SK-N-SH (cell line): Measurements from ENCODE around the gene PPME1. TPM values are rescaled to one million over a fixed set of nuclear protein-coding genes. Genes with fewer than 3 reads are reported as not detected.

ENCODE experiments used
- CTCF ChIA-PET: fragments of 300-600, 350-600 bp; formaldehyde crosslinking; extraction: SDS; loops from one replicate; lab custom pipeline; 2021; lab: Yijun Ruan, JAX
- POLR2A ChIA-PET: fragments of 350-600 bp; sonication (Branson Sonifier 250); formaldehyde crosslinking; extraction: SDS; loops from one replicate; lab custom pipeline; 2020; ENCODE audit warnings: antibody characterized with exemption, inconsistent platforms; lab: Yijun Ruan, JAX
- DNase-seq: peaks from one replicate; pipeline ENCODE4 v3.0.0; 2012
- H2AFZ ChIP-seq: fragments of 200-600 bp; sonication (generic); 2 replicates; pipeline ENCODE4 v1.8.1; 2016; ENCODE audit warnings: antibody characterized with exemption, mild to moderate bottlenecking, low read depth
- H3F3A ChIP-seq: fragments of 200-600 bp; sonication (generic); replicated peaks from 2 replicates; pipeline ENCODE3; 2016; ENCODE audit warnings: antibody characterized with exemption, mild to moderate bottlenecking; ENCODE audit not compliant: insufficient read depth
- H3K27ac ChIP-seq, 2 experiments: fragments of 200-500 bp in 1 of 2; fragments of 200-600 bp in 1 of 2; sonication (Bioruptor generic) in 1 of 2; sonication (generic), shearing (Covaris generic) in 1 of 2; 2 replicates each; pipeline versions ENCODE4 v1.5.1 to v1.6.1; 2014 to 2016; ENCODE audit warnings: low read depth in 2 of 2, inconsistent platforms in 1 of 2, low read length in 1 of 2, mild to moderate bottlenecking in 1 of 2, mixed read lengths in 1 of 2
- H3K27me3 ChIP-seq: fragments of 200-600 bp; sonication (generic), shearing (Covaris generic); 2 replicates; pipeline ENCODE4 v1.6.1; 2016; ENCODE audit warnings: mixed run types; ENCODE audit not compliant: insufficient read depth
- H3K36me3 ChIP-seq, 2 experiments: fragments of 200-500 bp in 1 of 2; fragments of 200-600 bp in 1 of 2; sonication (Bioruptor generic) in 1 of 2; sonication (generic) in 1 of 2; replicated peaks in 1 of 2; 2 replicates each; pipeline versions ENCODE3 to v1.5.1; 2014 to 2016; ENCODE audit warnings: low read length in 1 of 2, mild to moderate bottlenecking in 1 of 2; ENCODE audit not compliant: insufficient read depth in 2 of 2, control insufficient read depth in 1 of 2
- H3K4me1 ChIP-seq, 2 experiments: fragments of 200-500 bp in 1 of 2; fragments of 200-600 bp in 1 of 2; sonication (Bioruptor generic) in 1 of 2; sonication (generic), shearing (Covaris generic) in 1 of 2; 2 replicates each; pipeline versions ENCODE4 v1.5.1 to v1.6.1; 2014 to 2016; ENCODE audit warnings: low read depth in 1 of 2, low read length in 1 of 2, mixed run types in 1 of 2; ENCODE audit not compliant: insufficient read depth in 2 of 2, control insufficient read depth in 1 of 2
- H3K4me2 ChIP-seq: fragments of 200-600 bp; sonication (generic), shearing (Covaris generic); 2 replicates; pipeline ENCODE4 v1.6.1; 2017; ENCODE audit warnings: mixed run types
- H3K4me3 ChIP-seq, 2 experiments: fragments of 200-500 bp in 1 of 2; fragments of 200-600 bp in 1 of 2; sonication (Bioruptor generic) in 1 of 2; sonication (generic), shearing (Covaris generic) in 1 of 2; 2 replicates each; pipeline versions ENCODE4 v1.5.1 to v1.8.1; 2014 to 2016; ENCODE audit warnings: low read depth in 2 of 2, inconsistent platforms in 1 of 2, low read length in 1 of 2, mild to moderate bottlenecking in 1 of 2, mixed read lengths in 1 of 2, moderate library complexity in 1 of 2
- H3K79me2 ChIP-seq: fragments of 200-600 bp; sonication (generic); 2 replicates; pipeline ENCODE4 v1.8.1; 2017; ENCODE audit warnings: mild to moderate bottlenecking; ENCODE audit not compliant: insufficient read depth
- H3K9ac ChIP-seq: fragments of 200-600 bp; sonication (generic); 2 replicates; pipeline ENCODE4 v1.6.1; 2017; ENCODE audit warnings: mixed run types
- H3K9me2 ChIP-seq: fragments of 200-600 bp; sonication (generic); 2 replicates; pipeline ENCODE4 v1.6.1; 2017; ENCODE audit warnings: mixed run types
- H3K9me3 ChIP-seq: fragments of 200-600 bp; sonication (generic); 2 replicates; pipeline ENCODE4 v1.6.1; 2017; ENCODE audit warnings: mixed run types, mild to moderate bottlenecking, moderate library complexity
- H4K20me1 ChIP-seq: fragments of 200-600 bp; sonication (generic); 2 replicates; pipeline ENCODE4 v1.6.1; 2017; ENCODE audit warnings: mild to moderate bottlenecking, mixed run types; ENCODE audit not compliant: insufficient read depth
- CHD2 ChIP-seq: fragments of 150-350 bp; IDR thresholded peaks from 2 replicates; pipeline ENCODE4 v1.6.1; 2018; ENCODE audit warnings: low read length; ENCODE audit not compliant: partially characterized antibody
- EP300 ChIP-seq, 2 experiments: IDR thresholded peaks; 2 replicates each; pipeline versions ENCODE4 v1.4.0 to v1.6.1; 2012; ENCODE audit warnings: borderline replicate concordance in 1 of 2, low read depth in 1 of 2, low read length in 1 of 2
- EZH2phosphoT487 ChIP-seq: fragments of 200-600 bp; sonication (generic); IDR thresholded peaks from 2 replicates; pipeline ENCODE4 v1.6.1; 2017; ENCODE audit warnings: low read depth, mixed run types, mild to moderate bottlenecking, antibody characterized with exemption, moderate library complexity, borderline replicate concordance
- FOSL2 ChIP-seq: IDR thresholded peaks from 2 replicates; pipeline ENCODE4 v1.4.0; 2012; ENCODE audit warnings: low read depth, mild to moderate bottlenecking, moderate library complexity, borderline replicate concordance
- FOXJ3 ChIP-seq: sonication (generic); formaldehyde crosslinking; IDR thresholded peaks from 2 replicates; pipeline ENCODE4 v1.5.1; 2020; ENCODE audit warnings: mild to moderate bottlenecking, missing genetic modification reagents
- GABPA ChIP-seq: IDR thresholded peaks from 2 replicates; pipeline ENCODE4 v1.4.0; 2012; ENCODE audit warnings: low read depth, mild to moderate bottlenecking
- GATA2 ChIP-seq: sonication (generic); formaldehyde crosslinking; IDR thresholded peaks from 2 replicates; pipeline ENCODE4 v1.5.0; 2020; ENCODE audit warnings: mild to moderate bottlenecking, missing genetic modification reagents
- JUND ChIP-seq: IDR thresholded peaks from 2 replicates; pipeline ENCODE4 v1.4.0; 2012
- MEF2A ChIP-seq: IDR thresholded peaks from 2 replicates; pipeline ENCODE4 v1.4.0; 2012; ENCODE audit warnings: low read depth, borderline replicate concordance
- RXRA ChIP-seq: IDR thresholded peaks from 2 replicates; pipeline ENCODE4 v1.4.0; 2012; ENCODE audit warnings: low read depth, mild to moderate bottlenecking, borderline replicate concordance
- SMC3 ChIP-seq: IDR thresholded peaks from 2 replicates; pipeline ENCODE4 v1.6.1; 2012; ENCODE audit warnings: low read depth, low read length, improper control_type of control experiment
- TEAD4 ChIP-seq: IDR thresholded peaks from 2 replicates; pipeline ENCODE4 v1.4.0; 2012; ENCODE audit warnings: mild to moderate bottlenecking, borderline replicate concordance; ENCODE audit not compliant: insufficient read depth
- WGBS: methylation state at CpG from one replicate; pipeline ENCODE4 v1.1.6; 2017; ENCODE audit warnings: low lambda C conversion rate; 5-methylcytosine and 5-hydroxymethylcytosine counted together
- polyA plus RNA-seq, 3 experiments: library from polyadenylated mRNA; depleted of rRNA; stranded (reverse); fragments of >200 nt; gene quantifications; 2 replicates each; pipeline ENCODE4 v1.2.3, GENCODE V29; 2012
- TF ChIP-seq, protein P1 (sequence below): IDR thresholded peaks from 2 replicates; pipeline ENCODE4 v1.4.0; 2012; ENCODE audit warnings: low read depth, borderline replicate concordance
- TF ChIP-seq, protein P2 (sequence below): IDR thresholded peaks from 2 replicates; pipeline ENCODE4 v1.6.1; 2012; ENCODE audit warnings: mild to moderate bottlenecking, low read depth, low read length, moderate library complexity

Gene PPME1
- polyA plus RNA-seq, 1 of the 3 experiments (the other 2 are of a cell fraction), result 107 TPM

- H3K36me3 ChIP-seq, result no peaks in the 10 kb centered on the region
- CTCF ChIA-PET, result interaction anchor here (1.1 kb wide), 2 partner anchors 27 to 288 kb away, joined by 3 read pairs; no protein-coding TSS in a partner anchor
- no peaks in the 10 kb centered on the region for H3K79me2 ChIP-seq
- H3K4me1 ChIP-seq, result peaks cover 2 to 17% of the 10 kb centered on the region in 2 experiments
- TF ChIP-seq GABPA, result no peak
- no peak overlapping the region for H3K4me3 ChIP-seq
- H3F3A ChIP-seq, result peaks cover 18% of the 10 kb centered on the region
- H3K4me2 ChIP-seq, result no peak overlapping the region
- no peaks in the 10 kb centered on the region for H4K20me1 ChIP-seq
- no peak overlapping the region for H3K9ac ChIP-seq
- H3K27ac ChIP-seq, result 0 out of 4 replicates have a peak overlapping the region, but pooled peaks of 1 of the 2 experiments have one; percentile 17
- POLR2A ChIA-PET, result no interaction called here
- no peaks in the 10 kb centered on the region for H3K27me3 ChIP-seq
- no peaks in the 10 kb centered on the region for H3K9me2 ChIP-seq
- DNase-seq, result no peak
- no peak overlapping the region for H2AFZ ChIP-seq
- no peaks in the 10 kb centered on the region for H3K9me3 ChIP-seq
- 67% methylated on average over 5 of the region's 5 CpGs for WGBS
Observed at GRCh38 chr11:74282914-74283371, 111.9 kb downstream of the PPME1 start.

- 0 out of 2 replicates have a peak overlapping the region, but pooled peaks have one; percentile 5 for H3K4me2 ChIP-seq
- ChIA-PET CTCF (interaction anchor here (0.9 to 1.1 kb wide), 4 partner anchors 27 to 287 kb away, joined by 3 to 4 read pairs (median 3); no protein-coding TSS in a partner anchor), POLR2A (no interaction called here)
- H4K20me1 ChIP-seq, result no peaks in the 10 kb centered on the region
- 93% methylated on average over 3 of the region's 3 CpGs for WGBS
- H3K9me2 ChIP-seq, result no peaks in the 10 kb centered on the region
- H3K79me2 ChIP-seq, result no peaks in the 10 kb centered on the region
- peaks cover 2 to 18% of the 10 kb centered on the region in 2 experiments for H3K4me1 ChIP-seq
- H3K9me3 ChIP-seq, result no peaks in the 10 kb centered on the region
- H3K27ac ChIP-seq, result no peak overlapping the region
- H3K9ac ChIP-seq, result no peak overlapping the region
- H3K4me3 ChIP-seq, result no peak overlapping the region
- peaks cover 15% of the 10 kb centered on the region for H3F3A ChIP-seq
- no peak for DNase-seq
- H3K36me3 ChIP-seq, result no peaks in the 10 kb centered on the region
- no peaks in the 10 kb centered on the region for H3K27me3 ChIP-seq
- TF ChIP-seq JUND, result no peak
- H2AFZ ChIP-seq, result no peak overlapping the region
Observed at GRCh38 chr11:74283580-74284180, 112.6 kb downstream of the PPME1 start.

DNA sequence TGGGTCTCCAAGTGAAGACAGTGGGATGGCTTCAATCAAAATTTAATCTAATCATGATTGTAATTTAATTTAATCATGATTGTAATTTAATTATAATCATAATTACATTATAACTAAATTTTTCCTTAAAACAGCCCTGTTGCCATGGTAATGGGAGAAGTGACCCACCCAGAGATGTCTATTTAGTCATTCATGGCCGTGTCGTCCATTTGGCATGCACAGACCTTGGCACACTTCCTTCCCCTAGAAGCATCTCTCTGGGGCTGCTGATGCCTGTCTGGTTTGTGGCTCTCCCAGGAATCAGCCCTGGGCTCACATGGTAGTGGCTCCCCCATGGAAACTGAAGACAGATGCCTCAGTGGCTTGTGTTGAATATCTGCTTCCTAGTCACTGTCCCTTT, 113.4 kb downstream of the PPME1 start:
- TF ChIP-seq TEAD4 (no peak), FOXJ3 (no peak), CHD2 (no peak), MEF2A (no peak), RXRA (no peak), GATA2 (CRISPR knock-in tag) (no peak), EP300 (IDR thresholded peaks at IDR 0.05; ENCODE audit: borderline replicate concordance in 1 of 2, low read depth in 1 of 2, low read length in 1 of 2) (no peak), FOSL2 (no peak), SMC3 (no peak), EZH2phosphoT487 (no peak)
- TF ChIP-seq, protein P1, sequence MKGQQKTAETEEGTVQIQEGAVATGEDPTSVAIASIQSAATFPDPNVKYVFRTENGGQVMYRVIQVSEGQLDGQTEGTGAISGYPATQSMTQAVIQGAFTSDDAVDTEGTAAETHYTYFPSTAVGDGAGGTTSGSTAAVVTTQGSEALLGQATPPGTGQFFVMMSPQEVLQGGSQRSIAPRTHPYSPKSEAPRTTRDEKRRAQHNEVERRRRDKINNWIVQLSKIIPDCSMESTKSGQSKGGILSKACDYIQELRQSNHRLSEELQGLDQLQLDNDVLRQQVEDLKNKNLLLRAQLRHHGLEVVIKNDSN, result no peak
- TF ChIP-seq, protein P2, sequence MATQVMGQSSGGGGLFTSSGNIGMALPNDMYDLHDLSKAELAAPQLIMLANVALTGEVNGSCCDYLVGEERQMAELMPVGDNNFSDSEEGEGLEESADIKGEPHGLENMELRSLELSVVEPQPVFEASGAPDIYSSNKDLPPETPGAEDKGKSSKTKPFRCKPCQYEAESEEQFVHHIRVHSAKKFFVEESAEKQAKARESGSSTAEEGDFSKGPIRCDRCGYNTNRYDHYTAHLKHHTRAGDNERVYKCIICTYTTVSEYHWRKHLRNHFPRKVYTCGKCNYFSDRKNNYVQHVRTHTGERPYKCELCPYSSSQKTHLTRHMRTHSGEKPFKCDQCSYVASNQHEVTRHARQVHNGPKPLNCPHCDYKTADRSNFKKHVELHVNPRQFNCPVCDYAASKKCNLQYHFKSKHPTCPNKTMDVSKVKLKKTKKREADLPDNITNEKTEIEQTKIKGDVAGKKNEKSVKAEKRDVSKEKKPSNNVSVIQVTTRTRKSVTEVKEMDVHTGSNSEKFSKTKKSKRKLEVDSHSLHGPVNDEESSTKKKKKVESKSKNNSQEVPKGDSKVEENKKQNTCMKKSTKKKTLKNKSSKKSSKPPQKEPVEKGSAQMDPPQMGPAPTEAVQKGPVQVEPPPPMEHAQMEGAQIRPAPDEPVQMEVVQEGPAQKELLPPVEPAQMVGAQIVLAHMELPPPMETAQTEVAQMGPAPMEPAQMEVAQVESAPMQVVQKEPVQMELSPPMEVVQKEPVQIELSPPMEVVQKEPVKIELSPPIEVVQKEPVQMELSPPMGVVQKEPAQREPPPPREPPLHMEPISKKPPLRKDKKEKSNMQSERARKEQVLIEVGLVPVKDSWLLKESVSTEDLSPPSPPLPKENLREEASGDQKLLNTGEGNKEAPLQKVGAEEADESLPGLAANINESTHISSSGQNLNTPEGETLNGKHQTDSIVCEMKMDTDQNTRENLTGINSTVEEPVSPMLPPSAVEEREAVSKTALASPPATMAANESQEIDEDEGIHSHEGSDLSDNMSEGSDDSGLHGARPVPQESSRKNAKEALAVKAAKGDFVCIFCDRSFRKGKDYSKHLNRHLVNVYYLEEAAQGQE, result no peak
- POLR2A ChIA-PET, result no interaction called here

More for the DNA sequence above, 113.4 kb downstream of the PPME1 start:
- Histone ChIP-seq H4K20me1 (no peaks in the 10 kb centered on the region), H3K36me3 (no peaks in the 10 kb centered on the region), H3F3A (peaks cover 13% of the 10 kb centered on the region), H3K4me2 (no peak overlapping the region), H3K9me3 (no peaks in the 10 kb centered on the region), H3K4me3 (no peak overlapping the region), H3K9me2 (no peaks in the 10 kb centered on the region), H3K79me2 (no peaks in the 10 kb centered on the region), H2AFZ (no peak overlapping the region), H3K4me1 (peaks cover 0 to 14% of the 10 kb centered on the region in 2 experiments; a peak in 2 of 4 replicates), H3K27ac (no peak overlapping the region), H3K27me3 (no peaks in the 10 kb centered on the region), H3K9ac (no peak overlapping the region)
- CTCF ChIA-PET, result interaction anchor here (0.9 to 1.0 kb wide), 2 partner anchors 46 to 169 kb away, joined by 3 to 4 read pairs; no protein-coding TSS in a partner anchor
- no peak for DNase-seq
- WGBS, result 61% methylated on average over 2 of the region's 2 CpGs
